Germinal center (tissue), 1 donor: ENCODE measurements around the gene SMARCD3.

ENCODE experiments used
- DNase-seq: peaks from one replicate; pipeline ENCODE4 v3.0.0; 2012; ENCODE audit warnings: mixed read lengths, low spot score

SMARCD3 gene

GRCh38 chr7:151236406-151236805, 12.1 kb downstream of the SMARCD3 start:
- DNase-seq = no peak

GRCh38 chr7:151235091-151235787, 13.3 kb downstream of the SMARCD3 start:
- DNase-seq = no peak

- no peak for DNase-seq
Observed at GRCh38 chr7:151233804-151234203, 14.7 kb downstream of the SMARCD3 start.

GRCh38 chr7:151232917-151233701, 15.4 kb downstream of the SMARCD3 start:
- DNase-seq = peak; percentile 58

GRCh38 chr7:151232091-151232916, 16.2 kb downstream of the SMARCD3 start, which contains the start of gene CHPF2:
Gene CHPF2 (plus strand): TSS chr7:151232483. CDS start chr7:151234012, 1,529 bp downstream.
- DNase-seq = peak; percentile 93

- no peak for DNase-seq
Observed at GRCh38 chr7:151231080-151231479, 17.4 kb downstream of the SMARCD3 start.

GRCh38 chr7:151229249-151229648, 19.2 kb downstream of the SMARCD3 start:
- DNase-seq = no peak

GRCh38 chr7:151228024-151228866, 20.2 kb downstream of the SMARCD3 start:
- DNase-seq = no peak

GRCh38 chr7:151226875-151227782, 21.4 kb downstream of the SMARCD3 start, which contains the start of gene ABCF2:
Gene ABCF2 (minus strand): TSS chr7:151227205. CDS start chr7:151226458, 747 bp downstream.
- DNase-seq = peak; percentile 98

GRCh38 chr7:151226560-151226874, 22.0 kb downstream of the SMARCD3 start:
- no peak for DNase-seq

GRCh38 chr7:151225948-151226510, 22.5 kb downstream of the SMARCD3 start:
- no peak for DNase-seq

GRCh38 chr7:151223728-151224127, 24.8 kb downstream of the SMARCD3 start:
- DNase-seq = no peak

- no peak for DNase-seq
Observed at GRCh38 chr7:151218170-151218569, 30.3 kb downstream of the SMARCD3 start.

- DNase-seq = no peak
Observed at GRCh38 chr7:151215396-151215795, 33.1 kb downstream of the SMARCD3 start.

- DNase-seq = no peak
Observed at GRCh38 chr7:151213826-151214225, 34.7 kb downstream of the SMARCD3 start.

GRCh38 chr7:151212626-151213025, 35.9 kb downstream of the SMARCD3 start:
- no peak for DNase-seq

- no peak for DNase-seq
Observed at GRCh38 chr7:151211155-151211772, 37.2 kb downstream of the SMARCD3 start.

- no peak for DNase-seq
Observed at GRCh38 chr7:151210087-151210854, 38.2 kb downstream of the SMARCD3 start, which contains the start of gene H2BK1. Gene H2BK1 (minus strand): TSS chr7:151210488. CDS start chr7:151210318, 170 bp downstream.

- DNase-seq = no peak
Observed at GRCh38 chr7:151209588-151209987, 38.9 kb downstream of the SMARCD3 start.
